22Rv1 (cell line): ENCODE measurements around the gene LRRC43.

Experiments
- H3K27ac ChIP-seq: fragments of 450-650 bp; 2 replicates; pipeline ENCODE4 v1.5.1; 2017
- ZFX ChIP-seq: fragments of 450-650 bp; IDR thresholded peaks from 2 replicates; pipeline ENCODE4 v1.6.1; 2017; ENCODE audit warnings: antibody characterized with exemption, borderline replicate concordance
- TF ChIP-seq, protein P1 (sequence below): fragments of 450-650 bp; IDR thresholded peaks from 2 replicates; pipeline ENCODE4 v1.5.1; 2017; ENCODE audit warnings: mild to moderate bottlenecking

Gene LRRC43

DNA sequence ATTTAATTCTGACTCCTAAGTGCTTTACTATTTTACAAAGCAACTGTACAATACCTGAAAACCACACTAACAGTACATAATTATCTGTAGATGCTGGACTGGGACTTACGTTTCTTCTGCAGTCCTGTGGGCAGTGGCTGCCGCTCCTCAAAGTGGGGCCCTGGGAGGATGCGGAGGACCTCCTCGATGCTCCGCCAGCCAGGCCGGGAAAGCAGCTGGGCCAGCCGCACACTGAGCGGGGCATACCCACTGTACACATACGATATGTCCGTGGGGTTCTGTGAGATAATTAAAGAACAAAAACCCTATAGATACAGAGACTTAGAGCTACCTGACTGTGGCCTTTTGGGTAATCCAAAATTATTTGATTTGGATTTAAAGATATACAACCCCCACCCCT lies 49.8 kb downstream of the LRRC43 start:
- H3K27ac ChIP-seq = no peak overlapping the region
- TF ChIP-seq, protein P1, sequence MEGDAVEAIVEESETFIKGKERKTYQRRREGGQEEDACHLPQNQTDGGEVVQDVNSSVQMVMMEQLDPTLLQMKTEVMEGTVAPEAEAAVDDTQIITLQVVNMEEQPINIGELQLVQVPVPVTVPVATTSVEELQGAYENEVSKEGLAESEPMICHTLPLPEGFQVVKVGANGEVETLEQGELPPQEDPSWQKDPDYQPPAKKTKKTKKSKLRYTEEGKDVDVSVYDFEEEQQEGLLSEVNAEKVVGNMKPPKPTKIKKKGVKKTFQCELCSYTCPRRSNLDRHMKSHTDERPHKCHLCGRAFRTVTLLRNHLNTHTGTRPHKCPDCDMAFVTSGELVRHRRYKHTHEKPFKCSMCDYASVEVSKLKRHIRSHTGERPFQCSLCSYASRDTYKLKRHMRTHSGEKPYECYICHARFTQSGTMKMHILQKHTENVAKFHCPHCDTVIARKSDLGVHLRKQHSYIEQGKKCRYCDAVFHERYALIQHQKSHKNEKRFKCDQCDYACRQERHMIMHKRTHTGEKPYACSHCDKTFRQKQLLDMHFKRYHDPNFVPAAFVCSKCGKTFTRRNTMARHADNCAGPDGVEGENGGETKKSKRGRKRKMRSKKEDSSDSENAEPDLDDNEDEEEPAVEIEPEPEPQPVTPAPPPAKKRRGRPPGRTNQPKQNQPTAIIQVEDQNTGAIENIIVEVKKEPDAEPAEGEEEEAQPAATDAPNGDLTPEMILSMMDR = no peak
- no peak for TF ChIP-seq ZFX

DNA sequence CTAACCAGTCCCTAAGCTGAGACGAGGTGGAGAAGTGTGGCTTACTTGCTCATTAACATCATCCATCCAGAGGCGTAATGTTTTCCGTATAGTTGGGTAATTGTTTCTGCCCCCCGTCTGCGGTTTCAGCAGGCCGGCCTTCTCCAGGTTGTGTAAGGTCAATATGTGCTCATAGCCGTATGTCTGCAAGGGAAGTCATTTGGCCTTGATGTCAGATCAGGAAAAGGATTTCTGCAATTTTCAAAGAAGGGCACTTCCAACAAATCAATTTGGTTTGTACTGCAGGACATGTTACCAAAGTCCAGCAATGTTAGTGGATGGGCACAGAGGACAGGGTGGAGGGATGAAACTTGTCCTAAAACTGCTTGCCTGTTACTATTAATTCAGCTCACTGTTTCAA lies 52.8 kb downstream of the LRRC43 start:
- TF ChIP-seq ZFX = no peak
- TF ChIP-seq, protein P1 = no peak
- H3K27ac ChIP-seq = no peak overlapping the region

DNA sequence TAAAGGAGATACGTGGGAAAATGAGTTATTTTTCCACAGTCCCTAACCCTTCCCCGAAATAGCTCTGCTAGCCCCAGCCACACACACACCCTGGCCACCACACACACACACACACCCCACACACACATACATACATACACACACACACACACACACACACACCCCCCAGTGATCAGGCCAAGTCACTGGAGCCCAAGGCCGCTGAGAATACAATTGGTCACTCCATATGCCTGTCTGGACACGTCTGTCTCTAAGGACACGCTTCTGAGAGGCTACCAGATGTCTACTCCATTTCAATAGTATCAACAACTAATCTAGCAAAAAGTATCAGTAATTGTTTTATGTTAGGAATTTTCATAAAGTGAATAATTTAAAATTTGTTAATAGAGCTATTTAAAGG lies 55.9 kb downstream of the LRRC43 start:
- no peak overlapping the region for H3K27ac ChIP-seq
- TF ChIP-seq, protein P1 = no peak
- TF ChIP-seq ZFX = no peak

DNA sequence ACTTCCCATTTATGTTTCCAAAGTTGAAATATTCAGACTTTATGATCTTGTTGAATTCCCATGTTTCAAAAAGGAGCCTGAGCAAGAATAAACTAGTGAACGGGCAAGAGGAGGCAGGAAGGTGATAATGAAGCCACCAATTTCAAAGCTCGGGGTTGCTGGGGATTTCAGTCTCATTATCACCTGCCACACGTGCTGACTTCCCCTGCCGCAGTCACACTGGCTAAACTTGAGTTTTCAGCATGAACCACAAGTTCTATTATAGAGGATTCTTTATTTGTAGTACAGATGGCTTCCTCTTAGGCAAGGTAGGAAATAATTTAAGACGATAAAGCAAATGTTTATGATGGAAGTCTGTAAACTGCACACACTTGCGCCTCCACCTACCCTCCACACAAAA lies 61.0 kb downstream of the LRRC43 start:
- H3K27ac ChIP-seq = no peak overlapping the region

DNA sequence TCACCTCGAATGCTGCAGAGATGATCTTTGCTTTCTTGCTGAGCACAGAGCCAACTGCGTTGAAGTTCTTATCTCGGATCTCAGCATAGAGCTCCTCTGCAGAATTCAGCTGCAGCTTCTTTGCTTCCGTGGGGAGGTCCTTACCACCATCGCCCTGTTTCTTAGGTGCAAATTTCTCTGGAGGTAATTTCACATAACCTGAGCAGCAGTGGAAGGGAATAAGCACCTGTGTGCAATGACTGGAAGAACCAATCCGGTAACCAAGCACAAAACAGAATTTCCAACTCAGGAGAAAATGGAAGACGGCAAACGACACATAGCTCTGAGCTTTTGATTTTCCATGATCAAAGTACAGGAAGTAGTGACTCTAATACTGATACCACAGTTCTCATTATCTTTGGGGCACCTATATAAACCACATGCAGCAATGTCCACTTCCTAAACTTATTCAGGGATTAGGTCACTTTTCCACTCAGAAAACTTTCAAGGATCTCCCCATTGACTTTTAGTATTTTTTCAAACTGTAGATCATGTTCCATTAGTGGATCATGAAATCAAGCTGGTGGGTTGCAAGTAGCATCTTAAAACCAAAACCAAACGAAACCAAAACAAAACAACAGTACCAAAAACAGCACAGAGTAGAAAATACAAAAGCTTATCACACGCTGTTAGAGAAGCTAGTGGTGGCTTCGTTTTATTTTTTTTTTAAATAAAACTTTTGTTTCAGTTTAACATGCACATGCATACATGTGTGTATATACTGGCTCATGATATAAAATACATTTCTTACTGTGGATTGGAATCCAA lies 61.8 kb downstream of the LRRC43 start:
- H3K27ac ChIP-seq = no peak overlapping the region
- TF ChIP-seq, protein P1 = no peak
- TF ChIP-seq ZFX = no peak

More for the DNA sequence above, 61.0 kb downstream of the LRRC43 start:
- TF ChIP-seq, protein P1 = no peak
- no peak for TF ChIP-seq ZFX

DNA sequence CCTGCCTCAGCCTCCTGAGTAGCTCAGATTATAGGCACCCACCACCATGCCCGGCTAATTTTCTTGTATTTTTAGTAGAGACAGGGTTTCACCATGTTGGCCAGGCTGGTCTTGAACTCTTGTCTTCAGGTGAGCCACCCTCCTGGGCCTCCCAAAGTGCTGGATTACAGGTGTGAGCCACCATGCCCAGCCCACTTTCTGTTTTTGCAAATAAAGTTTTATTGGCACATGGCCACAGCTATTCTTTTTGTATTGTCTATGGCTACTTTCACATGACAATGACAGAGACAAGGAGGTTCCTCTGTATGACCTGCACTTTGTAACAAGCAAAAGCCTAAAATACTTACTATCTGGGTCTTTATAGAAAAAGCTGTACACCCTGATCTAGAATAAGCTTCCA lies 62.6 kb downstream of the LRRC43 start:
- TF ChIP-seq, protein P1 = no peak
- TF ChIP-seq ZFX = no peak
- no peak overlapping the region for H3K27ac ChIP-seq

DNA sequence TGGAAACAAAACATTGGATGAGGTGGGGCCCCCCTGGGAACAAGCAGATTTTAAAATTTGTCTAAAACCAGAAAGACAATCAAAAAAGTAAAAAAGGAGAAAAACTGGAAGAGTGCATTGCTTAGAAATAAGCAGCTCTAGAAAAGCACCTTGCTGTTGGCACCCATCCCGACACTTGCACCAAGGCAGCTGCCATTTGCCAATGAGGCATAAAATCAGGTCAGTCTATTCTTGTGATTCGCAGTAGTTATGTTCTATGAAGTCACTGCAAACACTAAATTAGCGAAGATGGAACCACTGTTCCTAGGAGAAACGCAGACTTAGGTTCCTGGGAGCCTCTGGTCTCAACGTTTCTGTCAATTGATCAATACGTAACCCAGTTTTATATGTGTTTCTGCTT lies 67.1 kb downstream of the LRRC43 start:
- TF ChIP-seq ZFX = no peak
- TF ChIP-seq, protein P1 = no peak
- H3K27ac ChIP-seq = no peak overlapping the region
